HTERT RPE-1 (cell line): ENCODE measurements around the gene ANLN.
"Not testable (repeated sequence)": the region's sequence is repeated elsewhere in the genome, so short reads cannot be mapped to it uniquely, and the experiment has no call there.

Source experiments
- in situ Hi-C: fragments of 300-500 bp; cut with MboI; formaldehyde crosslinking; loops from 4 replicates; pipeline ENCODE4 v1.14.3; 2020; ENCODE audit warnings: low sequenced_read_pairs

ANLN gene

GRCh38 chr7:36462551-36463137 lies 73.0 kb downstream of the ANLN start:
- in situ Hi-C loops, result no loop called here

- in situ Hi-C loops, result no loop called here
Observed at GRCh38 chr7:36464271-36464670, 74.6 kb downstream of the ANLN start.

- in situ Hi-C loops, result not testable (repeated sequence)
Observed at GRCh38 chr7:36466001-36466400, 76.3 kb downstream of the ANLN start.

GRCh38 chr7:36468370-36469101 lies 78.9 kb downstream of the ANLN start:
- in situ Hi-C loops, result no loop called here

GRCh38 chr7:36469236-36469635 lies 79.6 kb downstream of the ANLN start:
- in situ Hi-C loops, result no loop called here

- in situ Hi-C loops, result no loop called here
Observed at GRCh38 chr7:36472141-36472729, 82.6 kb downstream of the ANLN start.

GRCh38 chr7:36473454-36474282 lies 84.0 kb downstream of the ANLN start:
- in situ Hi-C loops, result no loop called here

GRCh38 chr7:36474283-36475010 lies 84.8 kb downstream of the ANLN start:
- in situ Hi-C loops, result no loop called here

- in situ Hi-C loops, result no loop called here
Observed at GRCh38 chr7:36475011-36475342, 85.3 kb downstream of the ANLN start.

GRCh38 chr7:36475381-36475780 lies 85.7 kb downstream of the ANLN start:
- in situ Hi-C loops, result no loop called here

- in situ Hi-C loops, result no loop called here
Observed at GRCh38 chr7:36478745-36479144, 89.1 kb downstream of the ANLN start.

- in situ Hi-C loops, result not testable (repeated sequence)
Observed at GRCh38 chr7:36483853-36484252, 94.2 kb downstream of the ANLN start.

- in situ Hi-C loops, result no loop called here
Observed at GRCh38 chr7:36484265-36484664, 94.6 kb downstream of the ANLN start.

GRCh38 chr7:36486336-36486735 lies 96.7 kb downstream of the ANLN start:
- in situ Hi-C loops, result no loop called here

GRCh38 chr7:36487756-36488336 lies 98.2 kb downstream of the ANLN start:
- in situ Hi-C loops, result no loop called here

GRCh38 chr7:36488672-36489071 lies 99.0 kb downstream of the ANLN start:
- in situ Hi-C loops, result not testable (repeated sequence)

- in situ Hi-C loops, result no loop called here
Observed at GRCh38 chr7:36490419-36490830, 100.8 kb downstream of the ANLN start.

- in situ Hi-C loops, result no loop called here
Observed at GRCh38 chr7:36491317-36491716, 101.7 kb downstream of the ANLN start.

GRCh38 chr7:36496576-36496975 lies 106.9 kb downstream of the ANLN start:
- in situ Hi-C loops, result no loop called here

- in situ Hi-C loops, result not testable (repeated sequence)
Observed at GRCh38 chr7:36497176-36497575, 107.5 kb downstream of the ANLN start.

GRCh38 chr7:36497775-36498174 lies 108.1 kb downstream of the ANLN start:
- in situ Hi-C loops, result no loop called here
